T-helper 2 cell treated with Interferon-gamma antibody and Interleukin-4, amounts not matched to agents 5 μg/mL and 100 μg/mL, for 36 hours (primary cell): ENCODE results near the gene OR51E1.

Source experiments
- DNase-seq: peaks from one replicate; pipeline ENCODE4 v3.0.0; 2021; ENCODE audit warnings: low spot score
- H3K27ac Mint-ChIP-seq: one replicate; pipeline ENCODE4 v1.8.0; 2021; ENCODE audit warnings: mild to moderate bottlenecking, mixed read lengths
- H3K27me3 Mint-ChIP-seq: one replicate; pipeline ENCODE4 v1.8.0; 2021; ENCODE audit warnings: low read depth, mixed read lengths
- H3K36me3 Mint-ChIP-seq: one replicate; pipeline ENCODE4 v1.8.0; 2021; ENCODE audit warnings: low read depth, mixed read lengths
- H3K4me1 Mint-ChIP-seq: one replicate; pipeline ENCODE4 v1.8.0; 2021; ENCODE audit warnings: low read depth, mixed read lengths
- H3K4me3 Mint-ChIP-seq: one replicate; pipeline ENCODE4 v1.8.0; 2022; ENCODE audit warnings: mild to moderate bottlenecking, moderate library complexity, mixed read lengths
- H3K9me3 Mint-ChIP-seq: one replicate; pipeline ENCODE4 v1.8.0; 2021; ENCODE audit warnings: mixed read lengths

OR51E1 gene

GRCh38 chr11:4672470-4672869, 28.7 kb downstream of the OR51E1 start:
- DNase-seq = no peak
- H3K36me3 Mint-ChIP-seq = no peaks in the 10 kb centered on the region
- H3K27me3 Mint-ChIP-seq = no peaks in the 10 kb centered on the region
- H3K27ac Mint-ChIP-seq = no peak overlapping the region
- H3K4me3 Mint-ChIP-seq = no peak overlapping the region
- no peaks in the 10 kb centered on the region for H3K4me1 Mint-ChIP-seq
- no peaks in the 10 kb centered on the region for H3K9me3 Mint-ChIP-seq

GRCh38 chr11:4673781-4674180, 30.0 kb downstream of the OR51E1 start:
- no peaks in the 10 kb centered on the region for H3K9me3 Mint-ChIP-seq
- no peak for DNase-seq
- H3K27ac Mint-ChIP-seq = no peak overlapping the region
- H3K4me1 Mint-ChIP-seq = no peaks in the 10 kb centered on the region
- H3K36me3 Mint-ChIP-seq = no peaks in the 10 kb centered on the region
- no peak overlapping the region for H3K4me3 Mint-ChIP-seq
- no peaks in the 10 kb centered on the region for H3K27me3 Mint-ChIP-seq

- no peaks in the 10 kb centered on the region for H3K36me3 Mint-ChIP-seq
These were observed 34.2 kb downstream of the OR51E1 start for GRCh38 chr11:4677948-4678347.

GRCh38 chr11:4680341-4680740, 36.6 kb downstream of the OR51E1 start:
- no peaks in the 10 kb centered on the region for H3K4me1 Mint-ChIP-seq
- H3K4me3 Mint-ChIP-seq = no peak overlapping the region
- no peaks in the 10 kb centered on the region for H3K27me3 Mint-ChIP-seq
- no peak for DNase-seq
- no peak overlapping the region for H3K27ac Mint-ChIP-seq
- H3K9me3 Mint-ChIP-seq = no peaks in the 10 kb centered on the region
- H3K36me3 Mint-ChIP-seq = no peaks in the 10 kb centered on the region

More at GRCh38 chr11:4677948-4678347, 34.2 kb downstream of the OR51E1 start:
- no peaks in the 10 kb centered on the region for H3K27me3 Mint-ChIP-seq
- no peaks in the 10 kb centered on the region for H3K4me1 Mint-ChIP-seq
- DNase-seq = no peak
- no peaks in the 10 kb centered on the region for H3K9me3 Mint-ChIP-seq
- H3K4me3 Mint-ChIP-seq = no peak overlapping the region
- H3K27ac Mint-ChIP-seq = no peak overlapping the region

- Mint-ChIP-seq H3K9me3 (no peaks in the 10 kb centered on the region), H3K4me3 (no peak overlapping the region), H3K27ac (no peak overlapping the region), H3K27me3 (no peaks in the 10 kb centered on the region), H3K4me1 (no peaks in the 10 kb centered on the region), H3K36me3 (no peaks in the 10 kb centered on the region)
- DNase-seq = no peak
These were observed 39.0 kb downstream of the OR51E1 start for GRCh38 chr11:4682623-4683419.

GRCh38 chr11:4684631-4685285, 41.0 kb downstream of the OR51E1 start:
- Mint-ChIP-seq H3K36me3 (no peaks in the 10 kb centered on the region), H3K27ac (no peak overlapping the region), H3K4me3 (no peak overlapping the region), H3K27me3 (no peaks in the 10 kb centered on the region), H3K9me3 (no peaks in the 10 kb centered on the region), H3K4me1 (no peaks in the 10 kb centered on the region)
- DNase-seq = no peak

GRCh38 chr11:4695442-4695841, 51.7 kb downstream of the OR51E1 start:
- H3K27ac Mint-ChIP-seq = no peak overlapping the region
- no peak for DNase-seq
- H3K9me3 Mint-ChIP-seq = no peaks in the 10 kb centered on the region
- H3K4me1 Mint-ChIP-seq = peaks cover 7% of the 10 kb centered on the region
- H3K4me3 Mint-ChIP-seq = no peak overlapping the region
- H3K36me3 Mint-ChIP-seq = no peaks in the 10 kb centered on the region
- peaks cover 2% of the 10 kb centered on the region for H3K27me3 Mint-ChIP-seq

- H3K4me1 Mint-ChIP-seq = peaks cover 7% of the 10 kb centered on the region
- no peaks in the 10 kb centered on the region for H3K36me3 Mint-ChIP-seq
- peaks cover 2% of the 10 kb centered on the region for H3K27me3 Mint-ChIP-seq
- no peaks in the 10 kb centered on the region for H3K9me3 Mint-ChIP-seq
- no peak within 1 kb of the TSS for H3K27ac Mint-ChIP-seq
- no peak within 1 kb of the TSS for H3K4me3 Mint-ChIP-seq
- no peak for DNase-seq
These were observed 53.8 kb downstream of the OR51E1 start, which contains the start of gene OR51E2 for GRCh38 chr11:4697585-4697984. TSS of gene OR51E2 (minus strand) at chr11:4697853. CDS start at chr11:4682711, 15,142 bp downstream.

GRCh38 chr11:4699697-4700435, 56.1 kb downstream of the OR51E1 start:
- peaks cover 7% of the 10 kb centered on the region for H3K4me1 Mint-ChIP-seq
- DNase-seq = no peak

GRCh38 chr11:4700436-4700820, 56.6 kb downstream of the OR51E1 start:
- Mint-ChIP-seq H3K27me3 (peaks cover 4% of the 10 kb centered on the region), H3K9me3 (no peaks in the 10 kb centered on the region), H3K4me3 (no peak overlapping the region), H3K36me3 (no peaks in the 10 kb centered on the region), H3K4me1 (peaks cover 7% of the 10 kb centered on the region), H3K27ac (no peak overlapping the region)
- no peak for DNase-seq

More at GRCh38 chr11:4699697-4700435, 56.1 kb downstream of the OR51E1 start:
- Mint-ChIP-seq H3K27ac (no peak overlapping the region), H3K36me3 (no peaks in the 10 kb centered on the region), H3K9me3 (no peaks in the 10 kb centered on the region), H3K27me3 (peaks cover 4% of the 10 kb centered on the region), H3K4me3 (no peak overlapping the region)

- H3K36me3 Mint-ChIP-seq = no peaks in the 10 kb centered on the region
- no peak for DNase-seq
These were observed 60.4 kb downstream of the OR51E1 start, which contains the start of gene MMP26 for GRCh38 chr11:4704054-4704789. TSS of gene MMP26 (plus strand) at chr11:4704784.

GRCh38 chr11:4704790-4705334, 61.1 kb downstream of the OR51E1 start:
- no peaks in the 10 kb centered on the region for H3K36me3 Mint-ChIP-seq
- peaks cover 8% of the 10 kb centered on the region for H3K27me3 Mint-ChIP-seq

More at GRCh38 chr11:4704054-4704789, 60.4 kb downstream of the OR51E1 start, which contains the start of gene MMP26:
- no peak within 1 kb of the TSS for H3K27ac Mint-ChIP-seq
- no peak within 1 kb of the TSS for H3K4me3 Mint-ChIP-seq
- peaks cover 8% of the 10 kb centered on the region for H3K27me3 Mint-ChIP-seq
- H3K4me1 Mint-ChIP-seq = peaks cover 7% of the 10 kb centered on the region
- H3K9me3 Mint-ChIP-seq = no peaks in the 10 kb centered on the region

More at GRCh38 chr11:4704790-4705334, 61.1 kb downstream of the OR51E1 start:
- H3K27ac Mint-ChIP-seq = no peak overlapping the region
- no peak overlapping the region for H3K4me3 Mint-ChIP-seq
- H3K9me3 Mint-ChIP-seq = no peaks in the 10 kb centered on the region
- no peak for DNase-seq
- H3K4me1 Mint-ChIP-seq = peaks cover 2% of the 10 kb centered on the region
